Measurements from ENCODE around the gene IL3RA.

- no peak for TF ChIP-seq CTCF (IDR thresholded peaks at IDR 0.05)
- no peak for TF ChIP-seq POLR2A (IDR thresholded peaks at IDR 0.05)
These were observed 85.0 kb downstream of the IL3RA start for GRCh38 chrX:1421433-1422134.
